HL-60 (cell line): ENCODE data around the gene TMPRSS12.
A peak's percentile ranks its signal among the peaks of the same experiment; 100 is the strongest.

Experiments used
- DNase-seq, 2 experiments: peaks; one replicate each; pipeline ENCODE4 v3.0.0-alpha.2; 2010 to 2020; ENCODE audit warnings: low read depth in 1 of 2, low spot score in 1 of 2
- H3K27ac ChIP-seq: fragments of 250-450 bp; sonication (Bioruptor Pico); replicated peaks from 2 replicates; pipeline ENCODE4 v1.5.1; 2020; ENCODE audit warnings: mild to moderate bottlenecking, moderate library complexity
- H3K27me3 ChIP-seq: fragments of 250-450 bp; sonication (Bioruptor Pico); 2 replicates; pipeline ENCODE4 v1.5.1; 2021; ENCODE audit warnings: mild to moderate bottlenecking, moderate library complexity; ENCODE audit not compliant: insufficient read depth, poor library complexity, severe bottlenecking
- H3K4me3 ChIP-seq: replicated peaks from 2 replicates; pipeline ENCODE4 v1.5.1; 2011; ENCODE audit warnings: mild to moderate bottlenecking, control low read depth, low read length; ENCODE audit not compliant: insufficient read depth
- CTCF ChIP-seq: IDR thresholded peaks from one replicate; pipeline ENCODE4 v1.5.1; 2011; ENCODE audit warnings: low read length, control low read depth, inconsistent platforms; ENCODE audit not compliant: insufficient read depth
- GABPA ChIP-seq: IDR thresholded peaks from 2 replicates; pipeline ENCODE4 v1.6.1; 2012; ENCODE audit warnings: low read depth
- POLR2AphosphoS5 ChIP-seq: IDR thresholded peaks from 2 replicates; pipeline ENCODE4 v1.6.1; 2012; ENCODE audit warnings: low read depth
- SPI1 ChIP-seq: IDR thresholded peaks from 2 replicates; pipeline ENCODE4 v1.6.1; 2012; ENCODE audit warnings: low read depth, mild to moderate bottlenecking, borderline replicate concordance
- TF ChIP-seq, protein P1 (sequence below): IDR thresholded peaks from 2 replicates; pipeline ENCODE4 v1.6.1; 2012; ENCODE audit warnings: low read depth; ENCODE audit not compliant: insufficient replicate concordance

Gene TMPRSS12

DNA sequence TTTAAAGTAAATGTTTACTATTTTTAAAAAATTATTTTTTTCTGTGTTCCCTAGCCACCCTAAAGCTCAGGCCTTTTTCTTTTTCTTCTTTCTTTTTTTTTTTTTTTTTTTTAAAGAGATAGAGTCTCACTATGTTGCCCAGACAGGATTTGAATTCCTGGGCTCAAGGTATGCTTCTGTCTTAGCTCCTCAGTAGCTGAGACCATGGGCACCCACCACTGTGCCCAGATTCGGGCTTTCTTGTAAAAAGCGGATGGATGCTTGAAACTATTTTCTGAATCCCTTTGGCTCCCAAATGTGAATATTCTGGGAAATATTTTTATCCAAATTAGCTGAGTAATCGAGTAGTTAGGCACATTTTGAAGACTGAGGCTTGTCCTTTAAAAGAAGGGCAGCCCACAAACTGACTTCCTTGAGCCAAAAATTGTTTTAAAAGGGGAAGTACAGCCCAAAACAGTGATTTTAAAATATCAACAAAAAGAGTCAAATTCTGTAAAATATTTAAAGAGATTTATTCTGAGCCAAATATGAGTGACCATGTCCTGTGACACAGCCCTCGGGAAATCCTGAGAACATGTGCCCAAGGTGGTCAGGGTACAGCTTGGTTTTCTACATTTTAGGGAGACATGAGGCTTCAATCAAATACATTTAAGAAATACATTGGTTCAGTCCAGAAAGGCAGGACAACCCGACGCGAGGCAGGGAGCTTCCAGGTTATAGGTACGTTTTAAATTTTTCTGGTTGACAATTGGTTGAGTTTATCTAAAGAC, 80.8 kb downstream of the TMPRSS12 start:
- H3K27ac ChIP-seq, result peak overlapping the region; percentile 75
- TF ChIP-seq CTCF, result no peak
- TF ChIP-seq, protein P1, sequence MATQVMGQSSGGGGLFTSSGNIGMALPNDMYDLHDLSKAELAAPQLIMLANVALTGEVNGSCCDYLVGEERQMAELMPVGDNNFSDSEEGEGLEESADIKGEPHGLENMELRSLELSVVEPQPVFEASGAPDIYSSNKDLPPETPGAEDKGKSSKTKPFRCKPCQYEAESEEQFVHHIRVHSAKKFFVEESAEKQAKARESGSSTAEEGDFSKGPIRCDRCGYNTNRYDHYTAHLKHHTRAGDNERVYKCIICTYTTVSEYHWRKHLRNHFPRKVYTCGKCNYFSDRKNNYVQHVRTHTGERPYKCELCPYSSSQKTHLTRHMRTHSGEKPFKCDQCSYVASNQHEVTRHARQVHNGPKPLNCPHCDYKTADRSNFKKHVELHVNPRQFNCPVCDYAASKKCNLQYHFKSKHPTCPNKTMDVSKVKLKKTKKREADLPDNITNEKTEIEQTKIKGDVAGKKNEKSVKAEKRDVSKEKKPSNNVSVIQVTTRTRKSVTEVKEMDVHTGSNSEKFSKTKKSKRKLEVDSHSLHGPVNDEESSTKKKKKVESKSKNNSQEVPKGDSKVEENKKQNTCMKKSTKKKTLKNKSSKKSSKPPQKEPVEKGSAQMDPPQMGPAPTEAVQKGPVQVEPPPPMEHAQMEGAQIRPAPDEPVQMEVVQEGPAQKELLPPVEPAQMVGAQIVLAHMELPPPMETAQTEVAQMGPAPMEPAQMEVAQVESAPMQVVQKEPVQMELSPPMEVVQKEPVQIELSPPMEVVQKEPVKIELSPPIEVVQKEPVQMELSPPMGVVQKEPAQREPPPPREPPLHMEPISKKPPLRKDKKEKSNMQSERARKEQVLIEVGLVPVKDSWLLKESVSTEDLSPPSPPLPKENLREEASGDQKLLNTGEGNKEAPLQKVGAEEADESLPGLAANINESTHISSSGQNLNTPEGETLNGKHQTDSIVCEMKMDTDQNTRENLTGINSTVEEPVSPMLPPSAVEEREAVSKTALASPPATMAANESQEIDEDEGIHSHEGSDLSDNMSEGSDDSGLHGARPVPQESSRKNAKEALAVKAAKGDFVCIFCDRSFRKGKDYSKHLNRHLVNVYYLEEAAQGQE, result no peak
- TF ChIP-seq SPI1, result peak; percentile 43; the same call in 1 of the 2 replicates
- DNase-seq, result no peak
- peak overlapping the region; percentile 14; the same call in 1 of the 2 replicates for H3K4me3 ChIP-seq
- H3K27me3 ChIP-seq, result no peaks in the 10 kb centered on the region

DNA sequence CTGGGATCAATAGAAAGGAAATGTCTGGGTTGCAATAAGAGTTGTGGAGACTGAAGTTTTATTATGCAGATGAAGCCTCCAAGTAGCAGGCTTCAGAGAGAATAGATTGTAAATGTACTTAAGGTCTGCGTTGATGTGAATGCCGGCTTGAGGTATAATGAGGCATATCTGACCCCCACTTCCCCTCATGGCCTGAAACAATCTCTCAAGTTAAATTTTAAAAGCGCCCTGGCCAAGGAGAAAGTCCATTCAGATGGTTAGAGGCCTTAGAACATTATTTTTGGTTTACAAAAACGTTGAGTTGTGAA, 81.4 kb downstream of the TMPRSS12 start:
- Histone ChIP-seq H3K4me3 (peak overlapping the region; percentile 14; the same call in 1 of the 2 replicates), H3K27ac (peak overlapping the region; percentile 75), H3K27me3 (no peaks in the 10 kb centered on the region)
- no peak for DNase-seq
- no peak for TF ChIP-seq SPI1
- no peak for TF ChIP-seq GABPA
- TF ChIP-seq, protein P1, result peak; percentile 56
- TF ChIP-seq CTCF, result no peak

GRCh38 chr12:50924439-50925341, 82.0 kb downstream of the TMPRSS12 start:
- H3K4me3 ChIP-seq, result peak overlapping the region; percentile 46
- H3K27ac ChIP-seq, result peak overlapping the region; percentile 75
- no peak for TF ChIP-seq GABPA
- TF ChIP-seq POLR2AphosphoS5, result no peak
- TF ChIP-seq, protein P1, result no peak
- peak; percentile 84 for TF ChIP-seq SPI1
- peak; percentile 73 to 83 for DNase-seq
- no peaks in the 10 kb centered on the region for H3K27me3 ChIP-seq
